Endothelial cell (in vitro differentiated cells): ENCODE data around the gene GIMAP1. TPM values are rescaled to one million over a fixed set of nuclear protein-coding genes. Genes with fewer than 3 reads are reported as not detected.
"Not testable (repeated sequence)": the region's sequence is repeated elsewhere in the genome, so short reads cannot be mapped to it uniquely, and the experiment has no call there.

ENCODE experiments used
- DNase-seq: peaks from one replicate; pipeline ENCODE4 v3.0.0; 2021; ENCODE audit warnings: low spot score
- H3K27ac Mint-ChIP-seq: one replicate; pipeline ENCODE4 v1.8.0; 2021; ENCODE audit warnings: mixed read lengths, inconsistent platforms; ENCODE audit not compliant: unreplicated experiment
- H3K27me3 Mint-ChIP-seq: one replicate; pipeline ENCODE4 v1.8.0; 2021; ENCODE audit warnings: mild to moderate bottlenecking, moderate library complexity, mixed read lengths, inconsistent platforms; ENCODE audit not compliant: unreplicated experiment
- H3K36me3 Mint-ChIP-seq: one replicate; pipeline ENCODE4 v1.8.0; 2021; ENCODE audit warnings: mild to moderate bottlenecking, low read depth, mixed read lengths, inconsistent platforms; ENCODE audit not compliant: unreplicated experiment
- H3K4me1 Mint-ChIP-seq: one replicate; pipeline ENCODE4 v1.8.0; 2021; ENCODE audit warnings: mild to moderate bottlenecking, mixed read lengths, inconsistent platforms; ENCODE audit not compliant: unreplicated experiment
- H3K4me3 Mint-ChIP-seq: one replicate; pipeline ENCODE4 v1.8.0; 2021; ENCODE audit warnings: mild to moderate bottlenecking, mixed read lengths, inconsistent platforms; ENCODE audit not compliant: unreplicated experiment
- H3K9me3 Mint-ChIP-seq: one replicate; pipeline ENCODE4 v1.8.0; 2021; ENCODE audit warnings: mixed read lengths, inconsistent platforms; ENCODE audit not compliant: unreplicated experiment
- CTCF ChIP-seq: fragments of 200-600 bp; sonication (generic); IDR thresholded peaks from one replicate; pipeline ENCODE4 v1.5.0; 2021; ENCODE audit warnings: antibody characterized with exemption; ENCODE audit not compliant: unreplicated experiment
- total RNA-seq: library from RNA; stranded (reverse); fragmentation: NEBNext Ultra II Directional; extraction: Animal tissue kit (Norgen Biotek cat#: 25700); gene quantifications from one replicate; pipeline ENCODE4 v1.2.1, GENCODE V29; 2021; ENCODE audit not compliant: unreplicated experiment

The GIMAP1 gene
- total RNA-seq, 1 donor from 2014 or later: 3.6 TPM

DNA sequence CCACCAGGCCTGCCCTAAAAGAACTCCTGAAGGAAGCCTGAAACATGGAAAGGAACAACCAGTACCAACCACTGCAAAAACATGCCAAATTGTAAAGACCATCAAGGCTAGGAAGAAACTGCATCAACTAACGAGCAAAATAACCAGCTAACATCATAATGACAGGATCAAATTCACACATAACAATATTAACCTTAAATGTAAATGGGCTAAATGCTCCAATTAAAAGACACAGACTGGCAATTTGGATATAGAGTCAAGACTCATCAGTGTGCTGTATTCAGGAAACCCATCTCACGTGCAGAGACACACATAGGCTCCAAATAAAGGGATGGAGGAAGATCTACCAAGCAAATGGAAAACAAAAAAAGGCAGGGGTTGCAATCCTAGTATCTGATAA lies 36.0 kb upstream of the GIMAP1 start:
- H3K36me3 Mint-ChIP-seq: peaks cover 24% of the 10 kb centered on the region
- H3K4me3 Mint-ChIP-seq, H3K27me3 Mint-ChIP-seq, H3K27ac Mint-ChIP-seq, DNase-seq: not testable (repeated sequence)
- H3K4me1 Mint-ChIP-seq: peaks cover 32% of the 10 kb centered on the region
- H3K9me3 Mint-ChIP-seq: peaks cover 12% of the 10 kb centered on the region

DNA sequence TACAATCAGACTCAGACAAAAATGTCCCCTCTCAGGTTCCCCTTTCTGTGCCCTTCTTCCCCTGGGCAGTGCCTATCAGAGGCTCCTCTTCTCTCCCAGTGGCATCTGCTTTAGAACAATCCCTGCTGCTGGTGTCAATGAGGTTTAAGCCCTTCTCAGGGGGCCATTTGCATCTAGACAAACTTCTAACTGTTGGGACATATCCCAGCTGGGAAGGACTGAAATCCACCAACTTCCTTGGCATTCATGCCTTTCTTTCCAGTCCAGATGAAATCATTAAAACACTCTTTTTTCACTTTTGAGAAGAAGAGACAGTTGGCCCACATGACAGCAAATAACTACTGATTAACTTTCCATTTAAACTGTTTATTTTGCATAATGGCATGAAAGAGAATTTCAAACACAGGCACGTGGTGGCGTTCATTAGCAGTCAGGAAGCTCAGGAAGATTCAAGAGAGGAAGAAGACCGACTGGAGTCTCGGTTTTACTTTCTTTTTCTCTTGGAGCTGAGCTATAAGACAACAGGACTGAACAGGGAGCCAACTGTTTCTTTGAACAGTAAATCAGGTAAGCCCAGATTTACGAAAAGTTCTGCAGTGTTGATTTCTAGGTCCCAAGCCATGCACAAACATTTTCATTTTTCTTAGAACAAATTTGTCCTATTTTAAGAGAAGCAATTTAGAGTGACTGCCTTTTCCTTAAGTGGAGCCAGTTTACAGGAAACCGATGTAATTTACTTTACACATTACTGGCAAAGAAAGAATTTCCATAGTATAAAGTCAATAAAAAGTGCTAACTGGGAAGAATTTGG lies 31.0 kb upstream of the GIMAP1 start, which contains the start of gene GIMAP2:
TSS of gene GIMAP2 (plus strand) at position 488 of the 811 bp plus-strand sequence. CDS start 1,354 bp downstream, outside the sequence.
- peak within 1 kb of the TSS; percentile 57 for H3K27ac Mint-ChIP-seq
- H3K9me3 Mint-ChIP-seq: peaks cover 6% of the 10 kb centered on the region
- no peak within 1 kb of the TSS for H3K4me3 Mint-ChIP-seq
- H3K27me3 Mint-ChIP-seq: peaks cover 4% of the 10 kb centered on the region
- peaks cover 40% of the 10 kb centered on the region for H3K4me1 Mint-ChIP-seq
- no peak for TF ChIP-seq CTCF
- peaks cover 23% of the 10 kb centered on the region for H3K36me3 Mint-ChIP-seq
- DNase-seq: no peak

DNA sequence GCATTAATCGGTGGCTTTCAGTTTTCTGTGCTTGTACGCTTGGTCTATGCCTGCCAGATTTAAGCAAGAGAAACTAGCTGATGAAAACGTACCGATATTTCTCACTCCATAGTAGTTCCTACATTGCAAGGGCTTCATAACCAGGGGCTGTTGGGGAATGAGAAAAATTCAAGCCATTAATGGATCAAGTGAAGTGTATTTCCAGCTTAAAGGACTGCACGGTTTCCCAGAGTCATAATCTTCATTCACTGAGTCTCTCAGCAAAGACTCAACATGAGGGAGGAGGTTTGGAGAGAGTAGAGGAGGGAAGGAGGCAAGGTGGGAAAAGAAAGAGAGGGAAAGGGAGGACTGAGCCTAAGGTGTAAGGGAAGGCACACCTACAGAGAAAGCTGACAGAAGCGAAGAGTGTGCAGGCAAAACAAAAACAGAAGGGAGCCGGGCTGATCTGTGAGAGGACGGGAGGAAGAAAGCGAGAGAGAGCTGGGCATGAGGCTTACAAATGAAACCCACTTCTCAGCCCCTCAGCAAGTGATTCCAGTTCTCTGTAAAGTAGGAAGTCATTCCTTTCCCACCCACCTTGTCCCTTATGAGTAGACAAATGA lies 30.3 kb upstream of the GIMAP1 start:
- no peak for TF ChIP-seq CTCF
- peaks cover 37% of the 10 kb centered on the region for H3K4me1 Mint-ChIP-seq
- H3K36me3 Mint-ChIP-seq: peaks cover 27% of the 10 kb centered on the region
- H3K9me3 Mint-ChIP-seq: peaks cover 6% of the 10 kb centered on the region
- H3K27ac Mint-ChIP-seq: peak overlapping the region; percentile 57
- H3K4me3 Mint-ChIP-seq: no peak overlapping the region
- H3K27me3 Mint-ChIP-seq: peaks cover 6% of the 10 kb centered on the region
- DNase-seq: no peak

DNA sequence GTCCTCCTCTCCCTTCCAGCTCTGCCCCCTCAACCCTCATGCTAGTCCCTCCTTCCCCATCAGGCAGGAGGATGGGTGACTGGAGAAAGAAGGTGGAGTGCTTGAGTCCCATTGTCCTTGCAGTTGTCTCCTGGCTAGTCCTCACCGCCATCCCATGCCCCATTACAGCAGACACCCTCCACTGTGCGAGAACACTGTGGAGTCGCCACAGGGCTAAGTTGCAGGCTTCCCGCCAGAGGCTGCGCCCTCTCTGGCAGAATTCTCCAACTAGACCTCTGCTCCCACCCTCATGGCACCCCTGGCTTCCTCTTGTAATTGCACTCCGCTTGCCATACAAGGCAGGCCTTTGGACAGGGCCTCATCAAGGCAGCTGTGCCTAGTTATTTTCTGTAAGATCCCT lies 27.8 kb upstream of the GIMAP1 start:
- Mint-ChIP-seq H3K9me3 (no peaks in the 10 kb centered on the region), H3K4me1 (peaks cover 44% of the 10 kb centered on the region), H3K36me3 (peaks cover 23% of the 10 kb centered on the region), H3K27me3 (peaks cover 10% of the 10 kb centered on the region), H3K27ac (no peak overlapping the region), H3K4me3 (no peak overlapping the region)
- TF ChIP-seq CTCF: no peak
- no peak for DNase-seq

- peaks cover 15% of the 10 kb centered on the region for H3K4me1 Mint-ChIP-seq
- H3K9me3 Mint-ChIP-seq: peaks cover 13% of the 10 kb centered on the region
- TF ChIP-seq CTCF: no peak
- H3K27me3 Mint-ChIP-seq: peaks cover 7% of the 10 kb centered on the region
- H3K4me3 Mint-ChIP-seq: no peak overlapping the region
- peaks cover 14% of the 10 kb centered on the region for H3K36me3 Mint-ChIP-seq
- H3K27ac Mint-ChIP-seq: no peak overlapping the region
- DNase-seq: no peak
Measured at GRCh38 chr7:150695654-150696053, 20.8 kb upstream of the GIMAP1 start.
